HG03575 (cell line): ENCODE measurements around the gene KRTAP10-9.
"Not testable (repeated sequence)": the region's sequence is repeated elsewhere in the genome, so short reads cannot be mapped to it uniquely, and the experiment has no call there.

Source experiments
- ATAC-seq: cut with Tn5 transposase; IDR thresholded peaks from one replicate; pipeline ENCODE4 v1.9.1; 2021; ENCODE audit not compliant: unreplicated experiment, insufficient number of reproducible peaks, low FRiP score; ENCODE audit errors: extremely low read depth

KRTAP10-9 gene

DNA sequence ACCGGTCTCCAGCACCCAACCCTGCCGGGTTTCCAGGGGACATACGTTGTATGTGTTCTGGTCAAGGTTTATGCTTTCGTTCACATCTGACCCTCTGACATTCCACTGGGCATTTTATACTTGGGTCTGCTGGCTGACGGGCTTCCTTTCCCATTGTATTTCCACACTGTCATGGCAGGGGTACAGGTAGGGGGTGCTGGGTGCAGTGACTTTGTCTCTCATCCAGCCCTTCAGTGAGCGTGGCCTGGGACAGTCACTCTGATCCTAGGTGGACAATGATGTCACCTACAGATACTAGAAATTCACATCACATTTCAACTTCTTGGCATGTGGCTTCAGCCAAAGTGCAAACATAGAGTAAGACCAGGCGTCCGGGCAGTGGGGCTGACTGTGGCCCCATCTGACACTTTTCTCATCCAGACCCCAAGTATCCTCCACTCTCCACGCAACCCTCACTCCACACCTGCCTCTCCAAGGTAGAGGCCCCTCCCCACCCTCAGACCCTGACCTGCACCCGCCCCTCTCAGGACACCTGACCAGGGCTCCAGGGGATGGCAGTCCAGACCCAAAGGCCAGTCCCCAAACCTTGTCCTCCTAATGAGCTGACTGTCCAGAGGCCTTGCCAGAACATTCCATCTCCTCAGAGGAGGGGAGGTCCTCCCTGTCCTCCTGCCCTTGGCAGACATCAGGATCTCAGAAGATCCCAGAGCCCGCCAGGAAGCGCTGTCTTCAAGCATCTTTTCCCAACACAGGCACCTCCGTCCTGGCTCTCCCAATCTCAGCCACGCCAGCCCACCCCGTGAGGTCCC, 9.5 kb downstream of the KRTAP10-9 start:
- ATAC-seq, result no peak

DNA sequence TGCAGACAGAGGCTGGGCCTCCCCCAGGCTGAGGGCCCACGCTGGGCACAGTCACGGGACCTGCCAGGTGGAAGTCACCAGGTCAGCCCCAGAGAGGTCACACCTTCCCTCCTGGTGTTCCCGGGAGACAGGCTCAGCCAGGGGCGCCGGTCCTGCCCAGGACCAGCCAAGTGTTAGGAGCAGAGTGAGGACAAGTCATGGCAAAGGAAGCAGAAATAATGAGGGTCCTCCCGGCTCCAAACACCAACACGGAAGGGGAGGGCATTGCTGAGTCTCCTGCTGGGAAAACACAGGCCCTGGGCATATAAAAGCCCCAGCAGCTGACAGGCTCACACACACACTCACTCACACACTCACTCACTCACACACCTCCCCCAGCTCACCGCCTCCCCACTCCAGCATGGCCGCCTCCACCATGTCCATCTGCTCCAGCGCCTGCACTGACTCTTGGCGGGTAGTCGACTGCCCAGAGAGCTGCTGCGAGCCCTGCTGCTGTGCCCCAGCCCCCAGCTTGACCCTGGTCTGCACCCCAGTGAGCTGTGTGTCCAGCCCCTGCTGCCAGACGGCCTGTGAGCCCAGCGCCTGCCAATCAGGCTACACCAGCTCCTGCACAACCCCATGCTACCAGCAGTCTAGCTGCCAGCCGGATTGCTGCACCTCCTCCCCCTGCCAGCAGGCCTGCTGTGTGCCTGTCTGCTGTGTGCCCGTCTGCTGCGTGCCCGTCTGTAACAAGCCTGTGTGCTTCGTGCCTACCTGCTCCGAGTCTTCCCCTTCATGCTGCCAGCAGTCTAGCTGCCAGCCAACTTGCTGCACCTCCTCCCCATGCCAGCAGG, 10.3 kb downstream of the KRTAP10-9 start, which contains the start of gene KRTAP10-10:
TSS of gene KRTAP10-10 (plus strand) at position 339 of the 833 bp plus-strand sequence. CDS start at position 401, 62 bp downstream.
- no peak for ATAC-seq

DNA sequence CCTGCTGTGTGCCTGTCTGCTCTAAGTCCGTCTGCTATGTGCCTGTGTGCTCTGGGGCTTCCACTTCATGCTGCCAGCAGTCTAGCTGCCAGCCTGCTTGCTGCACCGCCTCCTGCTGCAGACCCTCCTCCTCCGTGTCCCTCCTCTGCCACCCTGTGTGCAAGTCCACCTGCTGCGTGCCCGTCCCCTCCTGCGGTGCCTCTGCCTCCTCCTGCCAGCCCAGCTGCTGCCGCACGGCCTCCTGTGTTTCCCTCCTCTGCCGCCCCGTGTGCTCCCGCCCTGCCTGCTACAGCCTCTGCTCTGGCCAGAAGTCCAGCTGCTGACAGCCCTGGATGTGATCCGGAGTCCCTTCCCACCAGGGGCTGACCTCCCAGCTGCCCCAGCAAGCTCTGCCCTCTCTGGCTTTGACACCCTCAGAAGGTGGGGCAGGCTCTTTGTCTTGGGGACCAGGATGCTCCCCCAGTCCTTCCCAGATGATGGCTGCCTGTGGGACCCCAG, 11.0 kb downstream of the KRTAP10-9 start:
- ATAC-seq, result not testable (repeated sequence)

DNA sequence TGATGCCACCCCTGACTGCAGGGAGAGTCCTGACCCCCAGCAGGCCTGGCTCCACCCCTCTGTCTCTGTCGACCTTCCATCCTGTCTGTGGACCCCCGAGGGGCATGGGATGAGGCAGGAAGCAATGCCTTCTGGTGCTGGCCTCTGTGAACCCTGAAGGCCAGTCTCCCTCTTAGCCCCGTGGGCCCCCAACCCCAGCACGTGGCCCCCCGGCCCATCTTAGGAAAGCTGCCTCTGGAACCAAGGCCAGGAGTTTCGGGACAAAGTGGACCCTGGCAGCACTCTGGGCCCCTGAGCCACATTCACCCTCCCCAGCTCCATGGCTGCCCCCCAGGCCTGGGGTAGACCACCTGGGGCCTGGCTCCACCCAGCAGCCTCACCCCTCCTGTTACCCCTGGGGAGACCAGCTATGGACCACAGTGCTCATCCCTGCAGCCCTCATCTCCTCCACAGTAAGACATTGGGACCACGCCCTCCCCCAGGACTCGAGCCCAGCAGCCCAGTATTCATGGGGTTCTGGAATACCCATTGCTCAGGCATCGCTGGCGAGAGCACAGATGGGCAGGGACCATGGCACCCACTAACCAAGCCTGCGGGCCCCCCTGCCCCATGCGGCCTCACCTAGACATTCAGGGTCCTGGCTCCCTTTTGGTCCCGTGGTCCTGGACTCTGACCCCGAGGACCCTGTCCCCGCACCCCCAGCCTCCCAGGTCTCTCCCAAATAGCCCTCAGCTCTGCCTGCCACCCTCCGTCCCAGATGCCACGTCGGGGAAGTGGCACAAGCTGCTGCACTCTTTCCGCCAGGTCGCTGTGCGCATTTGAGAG, 11.8 kb downstream of the KRTAP10-9 start:
- ATAC-seq, result not testable (repeated sequence)

DNA sequence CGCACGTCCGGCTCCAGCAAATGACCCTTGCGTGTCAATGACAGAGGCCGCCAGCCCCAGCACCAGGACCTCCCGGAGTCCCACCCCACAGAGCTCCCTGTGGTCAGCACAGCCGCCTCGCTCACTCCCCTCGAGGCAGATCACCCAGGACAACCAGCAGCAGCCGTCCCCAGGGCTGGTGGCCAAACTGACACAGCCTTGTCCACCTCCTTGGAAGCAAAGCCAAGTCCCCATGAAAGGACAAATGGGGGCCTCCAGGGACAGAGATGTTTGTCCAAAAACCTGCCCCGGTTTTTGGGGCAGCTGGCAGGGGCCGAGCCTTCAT, 12.4 kb downstream of the KRTAP10-9 start:
- ATAC-seq, result no peak

DNA sequence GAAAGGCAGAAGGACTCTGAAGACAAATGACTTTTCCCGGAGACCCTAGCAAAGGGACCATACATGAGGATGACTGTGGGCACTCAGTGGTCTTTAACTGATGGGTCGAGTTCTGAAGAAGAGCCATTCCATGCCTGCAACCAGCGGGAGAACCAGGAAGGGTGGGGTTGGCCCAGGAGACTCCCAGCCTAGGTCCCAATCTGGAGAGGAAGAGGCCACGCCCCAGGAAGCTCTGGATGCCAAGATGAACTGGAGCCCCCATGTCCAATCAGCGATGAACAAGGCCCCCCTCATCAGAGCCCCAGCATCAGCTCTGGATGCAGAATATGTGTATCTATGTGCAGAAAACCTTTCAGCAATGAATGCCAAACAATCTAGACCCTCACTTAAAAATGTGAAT, 13.9 kb downstream of the KRTAP10-9 start:
- no peak for ATAC-seq

DNA sequence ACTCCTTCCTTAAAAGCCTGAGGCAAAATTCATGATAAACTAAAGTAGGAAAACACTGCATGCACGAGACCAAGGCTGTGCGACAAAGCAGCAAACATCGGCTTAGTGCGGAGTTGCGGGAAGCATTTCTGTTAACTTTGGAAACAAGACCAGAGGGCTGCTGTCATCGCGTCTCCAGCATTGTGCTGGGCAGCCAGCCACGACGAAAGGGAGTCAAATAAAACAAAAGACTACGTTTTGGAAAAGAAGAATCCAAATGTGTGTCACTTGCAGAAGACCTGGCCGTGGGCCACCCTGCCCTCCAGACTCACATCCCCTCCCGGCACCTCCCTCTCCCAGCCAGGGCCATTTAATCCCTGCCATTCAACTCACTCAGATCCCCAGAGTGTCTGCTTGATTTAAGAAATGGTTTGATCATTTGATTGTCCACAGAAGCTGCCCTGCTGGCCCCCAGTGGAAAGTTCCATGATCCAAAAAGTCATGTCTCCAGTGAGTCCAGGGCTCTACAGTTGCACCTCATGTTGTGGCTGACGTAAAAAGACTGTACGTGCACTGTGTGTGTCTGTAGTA, 16.9 kb downstream of the KRTAP10-9 start:
- no peak for ATAC-seq

DNA sequence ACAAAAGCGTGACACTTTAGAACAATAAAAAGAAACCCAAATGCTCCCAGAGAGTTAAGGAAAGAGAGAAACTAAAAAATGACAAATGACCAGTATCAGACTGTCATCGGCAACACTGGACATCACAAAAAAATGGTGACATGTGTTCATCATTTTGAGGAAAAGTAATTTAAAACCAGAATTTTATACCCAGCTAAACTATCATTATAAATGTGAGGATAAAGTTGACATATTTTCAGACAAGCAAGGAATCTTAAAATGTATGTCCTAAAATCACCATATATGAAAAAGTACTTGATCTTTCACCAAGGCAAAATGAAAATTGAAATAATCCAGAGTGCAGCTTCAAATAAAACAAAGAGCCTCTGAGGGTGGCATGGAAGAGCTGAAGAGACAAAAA, 18.0 kb downstream of the KRTAP10-9 start:
- no peak for ATAC-seq

DNA sequence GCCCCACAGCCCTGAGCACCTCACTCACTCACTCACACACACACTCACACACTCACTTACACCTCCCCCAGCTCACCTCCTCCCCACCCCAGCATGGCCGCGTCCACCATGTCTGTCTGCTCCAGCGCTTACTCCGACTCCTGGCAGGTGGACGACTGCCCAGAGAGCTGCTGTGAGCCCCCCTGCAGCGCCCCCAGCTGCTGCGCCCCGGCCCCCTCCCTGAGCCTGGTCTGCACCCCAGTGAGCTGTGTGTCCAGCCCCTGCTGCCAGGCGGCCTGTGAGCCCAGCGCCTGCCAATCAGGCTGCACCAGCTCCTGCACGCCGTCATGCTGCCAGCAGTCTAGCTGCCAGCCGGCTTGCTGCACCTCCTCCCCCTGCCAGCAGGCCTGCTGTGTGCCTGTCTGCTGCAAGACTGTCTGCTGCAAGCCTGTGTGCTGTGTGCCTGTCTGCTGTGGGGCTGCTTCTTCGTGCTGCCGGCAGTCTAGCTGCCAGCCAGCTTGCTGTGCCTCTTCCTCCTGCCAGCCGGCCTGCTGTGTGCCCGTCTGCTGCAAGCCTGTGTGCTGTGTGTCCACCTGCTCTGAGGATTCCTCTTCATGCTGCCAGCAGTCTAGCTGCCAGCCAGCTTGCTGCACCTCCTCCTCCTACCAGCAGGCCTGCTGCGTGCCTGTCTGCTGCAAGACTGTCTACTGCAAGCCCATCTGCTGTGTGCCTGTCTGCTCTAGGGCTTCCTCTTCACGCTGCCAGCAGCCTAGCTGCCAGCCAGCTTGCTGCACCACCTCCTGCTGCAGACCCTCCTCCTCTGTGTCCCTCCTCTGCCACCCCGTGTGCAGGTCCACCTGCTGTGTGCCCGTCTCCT, 19.7 kb downstream of the KRTAP10-9 start, which contains the start of gene KRTAP10-11:
TSS of gene KRTAP10-11 (plus strand) at position 49 of the 856 bp plus-strand sequence. CDS start at position 94, 45 bp downstream.
- not testable (repeated sequence) for ATAC-seq

DNA sequence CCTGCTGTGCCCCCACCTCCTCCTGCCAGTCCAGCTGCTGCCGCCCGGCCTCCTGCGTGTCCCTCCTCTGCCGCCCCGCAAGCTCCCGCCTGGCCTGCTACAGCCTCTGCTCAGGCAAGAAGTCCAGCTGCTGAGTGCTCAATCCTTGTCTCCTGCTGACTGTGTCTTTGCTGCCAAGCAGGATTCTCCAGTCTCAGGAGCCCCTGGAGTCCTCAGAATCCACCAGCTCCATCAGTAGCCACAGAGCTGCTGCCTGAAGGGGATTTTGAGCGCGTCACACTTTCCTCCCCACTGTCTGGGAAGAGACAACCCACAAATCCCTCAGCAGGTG, 20.3 kb downstream of the KRTAP10-9 start:
- ATAC-seq, result no peak

DNA sequence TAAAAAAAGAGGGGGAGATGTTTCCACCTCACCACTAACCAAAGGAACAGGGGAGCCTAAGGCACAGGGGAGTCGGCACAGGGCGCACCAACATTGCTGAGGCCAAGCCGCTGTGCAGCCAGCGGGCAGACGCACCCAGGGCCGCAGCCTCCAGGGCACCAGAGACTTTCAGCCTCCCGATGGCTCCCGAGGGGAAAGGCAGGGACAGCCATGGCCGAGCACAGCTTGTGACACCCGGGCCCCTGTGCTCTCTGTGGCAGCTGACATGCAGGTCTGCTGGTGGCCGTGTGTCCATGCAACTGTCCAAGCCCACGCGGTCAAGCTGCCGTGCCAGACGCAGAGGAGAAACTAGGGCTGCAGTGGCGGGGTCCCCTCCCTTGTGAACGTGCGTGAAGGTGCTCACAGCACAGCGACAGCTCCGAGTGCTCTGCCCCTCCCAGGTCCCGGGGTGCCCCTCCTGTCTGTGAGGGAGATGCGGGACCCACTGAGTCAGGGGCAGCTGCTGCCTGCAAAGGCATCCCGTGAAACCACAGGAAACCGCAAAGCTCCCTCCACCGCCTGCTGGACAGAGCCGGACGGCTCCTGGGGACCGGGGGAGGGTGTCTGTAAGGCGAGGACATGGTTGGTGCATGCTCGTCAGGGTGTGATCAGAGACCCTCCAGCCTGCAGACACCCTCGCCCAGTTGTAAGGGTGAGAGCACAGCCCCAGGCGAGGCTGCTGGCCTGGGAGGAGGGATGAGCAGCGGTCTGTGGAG, 21.8 kb downstream of the KRTAP10-9 start:
- ATAC-seq, result no peak

DNA sequence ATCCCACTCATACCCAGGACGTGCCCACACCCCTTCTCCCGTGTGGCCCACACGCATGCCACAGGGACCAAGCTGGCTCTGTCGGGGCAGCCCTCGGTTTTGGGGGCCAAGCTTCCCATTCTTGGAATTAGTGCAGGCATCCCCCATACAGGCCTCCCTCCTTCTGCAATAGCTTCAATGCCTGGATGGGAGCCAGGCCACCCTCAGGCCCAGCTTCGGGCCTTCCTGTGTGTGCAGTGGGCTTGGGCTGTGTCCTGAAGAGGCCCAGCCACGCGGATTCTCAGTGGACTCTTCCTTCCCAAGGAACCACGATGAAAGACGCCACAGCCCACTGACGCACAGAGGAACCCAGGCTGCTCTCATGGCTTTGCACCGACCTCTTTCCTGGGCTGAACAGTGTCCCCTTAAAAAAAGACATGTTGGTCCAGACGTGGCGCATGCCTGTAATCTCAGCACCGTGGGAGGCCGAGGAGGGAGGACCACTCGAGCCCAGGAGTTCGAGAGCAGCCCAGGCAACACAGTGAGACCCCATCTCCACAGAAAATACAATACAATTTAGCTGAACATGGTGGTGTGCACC, 22.7 kb downstream of the KRTAP10-9 start:
- ATAC-seq, result no peak

DNA sequence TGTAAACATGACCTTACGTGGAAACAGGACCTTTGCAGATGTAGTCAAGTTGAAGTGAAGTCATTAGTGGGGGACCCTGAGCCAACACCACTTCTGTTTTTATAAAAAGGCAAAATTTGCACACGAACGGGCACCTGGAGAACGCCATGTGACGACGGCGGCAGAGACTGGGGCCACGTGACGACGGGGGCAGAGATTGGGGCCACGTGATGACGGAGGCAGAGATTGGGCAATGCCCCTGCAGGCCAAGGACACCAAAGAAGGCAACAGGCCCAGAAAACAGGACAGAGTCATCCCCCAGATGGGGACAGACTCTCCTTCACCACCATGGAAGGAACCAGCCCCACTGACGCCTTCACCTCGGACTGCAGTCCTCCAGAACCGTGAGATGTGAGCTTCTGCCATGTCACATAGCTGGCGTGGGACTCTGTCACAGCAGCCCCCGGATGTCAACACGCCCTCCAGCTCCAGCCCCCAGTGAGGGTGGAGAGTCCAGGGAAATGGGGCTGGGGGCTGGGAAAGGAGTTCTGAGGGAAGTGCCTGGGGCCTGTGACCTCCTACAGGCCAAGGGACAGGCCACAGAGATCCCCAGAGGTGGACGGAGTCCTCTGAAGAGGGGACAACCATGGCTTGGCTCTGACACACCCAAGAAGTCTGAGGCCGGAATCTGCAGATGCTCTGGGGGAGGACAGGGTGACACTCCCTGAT, 23.5 kb downstream of the KRTAP10-9 start:
- ATAC-seq, result no peak

DNA sequence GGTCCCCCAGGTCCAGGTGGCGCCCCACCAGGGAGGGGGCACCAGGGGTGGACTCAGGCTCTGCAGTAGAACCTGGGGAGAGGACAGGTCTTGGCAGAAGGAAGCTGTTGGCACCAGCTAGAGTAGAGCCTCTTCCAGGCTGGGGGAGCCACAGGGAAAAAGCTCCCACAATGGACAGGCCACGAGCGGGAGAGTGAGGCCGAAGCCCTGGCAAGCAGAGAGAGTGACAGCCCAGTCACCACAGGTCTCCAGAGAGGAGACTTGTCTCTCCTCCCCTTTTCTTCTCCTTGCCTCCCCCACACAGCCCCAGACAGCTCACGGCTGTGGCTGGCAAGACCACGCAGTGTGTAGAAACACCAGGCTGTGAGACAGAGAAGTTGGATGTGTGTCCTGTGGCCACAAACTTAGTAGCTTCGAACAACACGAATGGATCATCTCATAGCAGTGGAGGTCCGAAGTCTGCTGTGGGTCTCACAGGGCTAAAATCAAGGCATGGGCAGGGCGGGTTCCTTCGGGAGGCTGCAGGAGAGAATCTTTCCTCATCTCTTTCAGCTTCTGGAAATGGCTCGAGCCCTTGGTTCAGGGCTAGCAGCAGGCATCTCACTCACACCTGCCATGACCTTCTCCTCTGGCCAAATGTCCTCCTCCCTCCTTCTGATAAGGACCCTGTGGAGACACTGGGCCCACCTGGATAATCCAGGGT, 24.2 kb downstream of the KRTAP10-9 start:
- ATAC-seq, result no peak

DNA sequence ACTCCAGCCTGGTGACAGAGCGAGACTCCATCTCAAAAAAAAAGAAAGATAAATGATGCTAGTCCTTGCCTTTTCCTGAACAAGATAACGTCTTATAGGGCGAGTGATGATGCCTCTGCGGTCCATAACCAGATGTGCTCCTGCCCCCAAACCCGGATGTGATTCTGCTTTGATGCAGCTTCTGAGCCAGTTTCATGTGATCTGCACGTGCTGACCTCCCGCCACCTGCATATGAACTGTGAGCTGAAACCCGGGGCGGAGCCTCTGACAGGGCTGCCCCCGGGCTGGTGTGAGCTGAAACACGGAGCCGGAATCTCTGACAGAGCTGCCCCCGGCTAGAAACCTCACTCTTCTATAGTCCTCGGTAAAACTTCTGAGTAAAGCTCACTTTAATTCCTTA, 26.2 kb downstream of the KRTAP10-9 start:
- ATAC-seq, result no peak
